HepG2 (cell line): ENCODE results near the gene BRD1. TPM values are rescaled to one million over a fixed set of nuclear protein-coding genes. Genes with fewer than 3 reads are reported as not detected.

Experiments used
- ATAC-seq: fragments of 200-7000 bp; cut with Tn5 transposase; 3 replicates; pipeline ENCODE4 v1.9.1; 2020; ENCODE audit warnings: mild to moderate bottlenecking, moderate library complexity
- BruUV-seq: library from RNA; stranded (reverse); fragments of 400-500 nt; replicated peaks from 2 replicates; lab custom pipeline; 2021; lab: Mats Ljungman, UMichigan
- CTCF ChIA-PET: fragments of 300-600 bp; formaldehyde crosslinking; extraction: SDS; loops from one replicate; lab custom pipeline; 2021; ENCODE audit warnings: low total read pairs, inconsistent platforms, low intra/inter-chr PET ratio; lab: Yijun Ruan, JAX
- POLR2A ChIA-PET: fragments of 350-600 bp; sonication (Branson Sonifier 250); formaldehyde crosslinking; loops from one replicate; lab custom pipeline; 2020; ENCODE audit warnings: antibody characterized with exemption, inconsistent platforms; lab: Yijun Ruan, JAX
- DNase-seq: peaks from one replicate; pipeline ENCODE4 v3.0.0-alpha.2; 2015; ENCODE audit warnings: low spot score
- FAIRE-seq: peaks from 3 replicates; lab custom pipeline; 2011; peaks lifted over from hg19 to GRCh38; lab: Jason Lieb, UNC
- H2AFZ ChIP-seq: one replicate; pipeline ENCODE4 v1.6.1; 2011; ENCODE audit warnings: low read length, inconsistent platforms
- H3K27ac ChIP-seq: fragments of 300-600 bp; 3 replicates; pipeline ENCODE4 v1.8.0; 2011; ENCODE audit warnings: mixed run types, mild to moderate bottlenecking, mixed read lengths, low read length, inconsistent platforms; ENCODE audit not compliant: insufficient read depth; ENCODE audit errors: extremely low read length
- H3K27me3 ChIP-seq, 2 experiments: fragments of 200-600 bp in 1 of 2; 2 replicates in 1 of 2; 3 replicates in 1 of 2; pipeline versions ENCODE4 v1.6.0 to v1.8.0; 2011; ENCODE audit warnings: low read length in 2 of 2, mild to moderate bottlenecking in 2 of 2, moderate library complexity in 2 of 2, inconsistent platforms in 1 of 2; ENCODE audit not compliant: insufficient read depth in 2 of 2, control insufficient read depth in 1 of 2
- H3K36me3 ChIP-seq, 2 experiments: fragments of 200-600 bp in 1 of 2; replicated peaks in 1 of 2; 2 replicates in 1 of 2; 3 replicates in 1 of 2; pipeline versions ENCODE4 v1.5.1 to v1.8.0; 2011; ENCODE audit warnings: low read length in 2 of 2, inconsistent platforms in 1 of 2; ENCODE audit not compliant: insufficient read depth in 2 of 2, control insufficient read depth in 1 of 2
- H3K4me1 ChIP-seq: 2 replicates; pipeline ENCODE4 v1.5.1; 2012; ENCODE audit warnings: low read length, inconsistent platforms; ENCODE audit not compliant: insufficient read depth
- H3K4me2 ChIP-seq: 2 replicates; pipeline ENCODE4 v1.6.0; 2011; ENCODE audit warnings: low read depth, low read length, inconsistent platforms
- H3K4me3 ChIP-seq, 3 experiments: fragments of 200-600 bp in 1 of 3; sonication (generic), shearing (Covaris generic) in 1 of 3; replicated peaks in 1 of 3; 2 replicates each; pipeline ENCODE4 v1.5.1; 2011 to 2016; ENCODE audit warnings: low read length in 3 of 3, inconsistent platforms in 2 of 3, low read depth in 2 of 3, mild to moderate bottlenecking in 2 of 3, control low read depth in 1 of 3, mixed read lengths in 1 of 3; ENCODE audit not compliant: insufficient read depth in 1 of 3
- H3K79me2 ChIP-seq: one replicate; pipeline ENCODE4 v1.6.1; 2011; ENCODE audit warnings: low read length, inconsistent platforms; ENCODE audit not compliant: insufficient read depth
- H3K9ac ChIP-seq: 2 replicates; pipeline ENCODE4 v1.6.0; 2011; ENCODE audit warnings: mild to moderate bottlenecking, low read depth, low read length, inconsistent platforms; ENCODE audit not compliant: insufficient read depth
- H3K9me3 ChIP-seq: 2 replicates; pipeline ENCODE4 v1.5.1; 2012; ENCODE audit warnings: mild to moderate bottlenecking, low read length
- H4K20me1 ChIP-seq: 2 replicates; pipeline ENCODE4 v1.6.0; 2011; ENCODE audit warnings: inconsistent platforms, mild to moderate bottlenecking, low read length, moderate library complexity; ENCODE audit not compliant: insufficient read depth
- CBFB ChIP-seq: sonication (generic); formaldehyde crosslinking; IDR thresholded peaks from 2 replicates; pipeline ENCODE4 v1.4.0; 2020; ENCODE audit warnings: missing genetic modification reagents
- DNMT3B ChIP-seq: conservative IDR thresholded peaks from 2 replicates; pipeline ENCODE4 v1.6.1; 2016; ENCODE audit warnings: missing biosample characterization, control low read depth
- DR1 ChIP-seq: sonication (generic); formaldehyde crosslinking; IDR thresholded peaks from 2 replicates; pipeline ENCODE4 v1.8.0; 2021; ENCODE audit warnings: mild to moderate bottlenecking, missing genetic modification reagents, inconsistent platforms
- MED1 ChIP-seq: sonication (generic); formaldehyde crosslinking; IDR thresholded peaks from 2 replicates; pipeline ENCODE4 v1.4.0; 2020; ENCODE audit warnings: missing genetic modification reagents
- NFE2L1 ChIP-seq: sonication (generic); formaldehyde crosslinking; IDR thresholded peaks from 2 replicates; pipeline ENCODE4 v1.4.0; 2020; ENCODE audit warnings: missing genetic modification reagents, mild to moderate bottlenecking, borderline replicate concordance
- NFYC ChIP-seq: IDR thresholded peaks from 2 replicates; pipeline ENCODE4 v1.6.1; 2016; ENCODE audit warnings: missing genetic modification reagents, missing compliant biosample characterization
- RBFOX2 ChIP-seq: fragments of 200-400 bp; formaldehyde crosslinking; IDR thresholded peaks from 2 replicates; pipeline ENCODE4 v1.6.1; 2017; ENCODE audit warnings: low read depth, mild to moderate bottlenecking, low read length
- SETDB1 ChIP-seq: sonication (generic); formaldehyde crosslinking; IDR thresholded peaks from 2 replicates; pipeline ENCODE4 v1.5.1; 2020; ENCODE audit warnings: missing genetic modification reagents, mild to moderate bottlenecking, borderline replicate concordance
- SYNCRIP ChIP-seq: fragments of 200-400 bp; formaldehyde crosslinking; IDR thresholded peaks from 2 replicates; pipeline ENCODE4 v1.6.1; 2018; ENCODE audit warnings: mild to moderate bottlenecking, low read depth, low read length; ENCODE audit not compliant: insufficient read depth
- ZBTB42 ChIP-seq: sonication (generic); formaldehyde crosslinking; IDR thresholded peaks from 2 replicates; pipeline ENCODE4 v1.5.0; 2020; ENCODE audit warnings: mild to moderate bottlenecking, missing genetic modification reagents
- ZFP90 ChIP-seq: sonication (generic); formaldehyde crosslinking; IDR thresholded peaks from 2 replicates; pipeline ENCODE4 v1.8.0; 2022; ENCODE audit warnings: missing genetic modification reagents, mild to moderate bottlenecking, inconsistent platforms, borderline replicate concordance
- ZNF3 ChIP-seq: IDR thresholded peaks from 2 replicates; pipeline ENCODE4 v1.7.0; 2017; ENCODE audit warnings: inconsistent platforms
- ZNF367 ChIP-seq: sonication (generic); formaldehyde crosslinking; IDR thresholded peaks from 2 replicates; pipeline ENCODE4 v1.4.0; 2020; ENCODE audit warnings: missing genetic modification reagents, borderline replicate concordance
- ZNF460 ChIP-seq: sonication (generic); formaldehyde crosslinking; IDR thresholded peaks from 2 replicates; pipeline ENCODE4 v1.5.1; 2020; ENCODE audit warnings: missing genetic modification reagents, mild to moderate bottlenecking, borderline replicate concordance
- ZNF496 ChIP-seq: sonication (generic); formaldehyde crosslinking; IDR thresholded peaks from 2 replicates; pipeline ENCODE4 v1.8.1; 2023; ENCODE audit warnings: mild to moderate bottlenecking, moderate library complexity, missing genetic modification reagents; ENCODE audit not compliant: insufficient replicate concordance
- ZNF772 ChIP-seq: sonication (generic); formaldehyde crosslinking; IDR thresholded peaks from 2 replicates; pipeline ENCODE4 v1.5.0; 2020; ENCODE audit warnings: mild to moderate bottlenecking, missing genetic modification reagents
- WGBS: methylation state at CpG from one replicate; pipeline ENCODE4 v1.1.6; 2017; ENCODE audit warnings: low lambda C conversion rate; 5-methylcytosine and 5-hydroxymethylcytosine counted together
- in situ Hi-C: cut with HindIII; loops from 2 replicates; pipeline ENCODE4 v1.10.0; 2017; ENCODE audit warnings: low pct_unique_long_range_greater_than_20kb; ENCODE audit not compliant: extremely low pct_ligation_motif_present
- intact Hi-C: fragments of 100-400 bp; cut with micrococcal nuclease; formaldehyde crosslinking; loops from one replicate; pipeline ENCODE4 v1.10.0; 2022; ENCODE audit not compliant: unreplicated experiment
- polyA plus RNA-seq, 8 experiments: library from polyadenylated mRNA; depleted of rRNA in 3 of 8; stranded (reverse) in 7 of 8; unstranded in 1 of 8; fragments of >200 nt; fragmentation: Illumina TruSeq in 4 of 8; extraction: Trizol in 4 of 8; gene quantifications; 2 replicates each; pipeline versions ENCODE4 v1.2.1 to v1.2.3, GENCODE V29; 2011 to 2016; ENCODE audit warnings: low read depth in 4 of 8, missing spikeins in 1 of 8, mixed read lengths in 1 of 8; ENCODE audit not compliant: insufficient read depth in 1 of 8
- total RNA-seq, 5 experiments: library from RNA; depleted of rRNA; stranded (reverse); fragments of >200 nt; fragmentation: Illumina TruSeq; extraction: Trizol; gene quantifications; 2 replicates each; pipeline ENCODE4 v1.2.3, GENCODE V29; 2016; ENCODE audit warnings: low read depth in 1 of 5
- TF ChIP-seq, protein P1 (sequence below): sonication (generic); formaldehyde crosslinking; IDR thresholded peaks from 2 replicates; pipeline ENCODE4 v1.4.0; 2020; ENCODE audit warnings: mild to moderate bottlenecking, low read depth, missing genetic modification reagents
- TF ChIP-seq, protein P2 (sequence below): sonication (generic); formaldehyde crosslinking; IDR thresholded peaks from 2 replicates; pipeline ENCODE4 v1.4.0; 2020; ENCODE audit warnings: mild to moderate bottlenecking, missing genetic modification reagents, borderline replicate concordance
- TF ChIP-seq, protein P3 (sequence below): sonication (generic); formaldehyde crosslinking; conservative IDR thresholded peaks from 2 replicates; pipeline ENCODE4 v1.5.0; 2020; ENCODE audit warnings: missing genetic modification reagents

The BRD1 gene
- total and polyA plus RNA-seq, 2 of the 13 experiments (the other 11 are each of a cell fraction or from before 2014, with no cell fraction given) = 5.1 to 12.0 TPM

DNA sequence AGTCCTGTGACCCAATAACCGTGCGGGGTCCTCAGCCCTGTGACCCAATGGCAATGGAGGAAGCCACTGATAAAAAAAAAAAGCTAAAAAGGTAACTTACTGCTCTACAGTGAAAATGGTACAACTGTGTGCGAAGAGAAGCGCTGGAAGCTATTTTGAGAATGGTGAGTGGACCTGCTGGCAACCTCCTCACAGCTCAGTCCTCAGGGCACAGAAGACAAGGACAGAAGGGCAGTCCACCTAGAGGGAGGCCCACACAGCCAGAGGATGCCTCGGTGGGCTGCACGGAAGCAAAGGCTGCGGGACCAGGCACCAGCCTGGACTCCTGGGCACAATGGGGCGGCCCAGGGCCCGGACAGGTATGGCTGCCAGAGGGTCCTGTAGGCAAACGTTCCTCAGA lies 35.6 kb downstream of the BRD1 start:
- Histone ChIP-seq H3K4me3 (no peak overlapping the region), H3K4me2 (no peak overlapping the region), H3K27ac (no peak overlapping the region), H3K79me2 (peaks cover 26% of the 10 kb centered on the region), H3K27me3 (no peaks in the 10 kb centered on the region), H3K4me1 (peaks cover 27% of the 10 kb centered on the region), H3K9ac (no peak overlapping the region), H4K20me1 (peaks cover 33% of the 10 kb centered on the region; the same call in 1 of the 2 replicates), H2AFZ (no peak overlapping the region), H3K9me3 (no peaks in the 10 kb centered on the region), H3K36me3 (peaks cover 53 to 96% of the 10 kb centered on the region in 2 experiments)
- ATAC-seq (no peak), FAIRE-seq (no peak), DNase-seq (no peak)
- no TSS peak for BruUV-seq
- ChIA-PET POLR2A (no interaction called here), CTCF (no interaction called here)
- WGBS = 99% methylated on average over 10 of the region's 10 CpGs
- intact Hi-C loops = no loop called here
- TF ChIP-seq ZFP90 (CRISPR knock-in tag) = no peak
- TF ChIP-seq, protein P1, sequence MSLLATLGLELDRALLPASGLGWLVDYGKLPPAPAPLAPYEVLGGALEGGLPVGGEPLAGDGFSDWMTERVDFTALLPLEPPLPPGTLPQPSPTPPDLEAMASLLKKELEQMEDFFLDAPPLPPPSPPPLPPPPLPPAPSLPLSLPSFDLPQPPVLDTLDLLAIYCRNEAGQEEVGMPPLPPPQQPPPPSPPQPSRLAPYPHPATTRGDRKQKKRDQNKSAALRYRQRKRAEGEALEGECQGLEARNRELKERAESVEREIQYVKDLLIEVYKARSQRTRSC (CRISPR knock-in tag) = no peak
- no peak for TF ChIP-seq ZNF3
- no peak for TF ChIP-seq ZNF460
- TF ChIP-seq ZNF496 (CRISPR knock-in tag) = no peak
- no peak for TF ChIP-seq CBFB (CRISPR knock-in tag)
- TF ChIP-seq DR1 (CRISPR knock-in tag) = no peak
- no peak for TF ChIP-seq ZNF772
- TF ChIP-seq DNMT3B (CRISPR knock-in tag) = no peak
- TF ChIP-seq, protein P2, sequence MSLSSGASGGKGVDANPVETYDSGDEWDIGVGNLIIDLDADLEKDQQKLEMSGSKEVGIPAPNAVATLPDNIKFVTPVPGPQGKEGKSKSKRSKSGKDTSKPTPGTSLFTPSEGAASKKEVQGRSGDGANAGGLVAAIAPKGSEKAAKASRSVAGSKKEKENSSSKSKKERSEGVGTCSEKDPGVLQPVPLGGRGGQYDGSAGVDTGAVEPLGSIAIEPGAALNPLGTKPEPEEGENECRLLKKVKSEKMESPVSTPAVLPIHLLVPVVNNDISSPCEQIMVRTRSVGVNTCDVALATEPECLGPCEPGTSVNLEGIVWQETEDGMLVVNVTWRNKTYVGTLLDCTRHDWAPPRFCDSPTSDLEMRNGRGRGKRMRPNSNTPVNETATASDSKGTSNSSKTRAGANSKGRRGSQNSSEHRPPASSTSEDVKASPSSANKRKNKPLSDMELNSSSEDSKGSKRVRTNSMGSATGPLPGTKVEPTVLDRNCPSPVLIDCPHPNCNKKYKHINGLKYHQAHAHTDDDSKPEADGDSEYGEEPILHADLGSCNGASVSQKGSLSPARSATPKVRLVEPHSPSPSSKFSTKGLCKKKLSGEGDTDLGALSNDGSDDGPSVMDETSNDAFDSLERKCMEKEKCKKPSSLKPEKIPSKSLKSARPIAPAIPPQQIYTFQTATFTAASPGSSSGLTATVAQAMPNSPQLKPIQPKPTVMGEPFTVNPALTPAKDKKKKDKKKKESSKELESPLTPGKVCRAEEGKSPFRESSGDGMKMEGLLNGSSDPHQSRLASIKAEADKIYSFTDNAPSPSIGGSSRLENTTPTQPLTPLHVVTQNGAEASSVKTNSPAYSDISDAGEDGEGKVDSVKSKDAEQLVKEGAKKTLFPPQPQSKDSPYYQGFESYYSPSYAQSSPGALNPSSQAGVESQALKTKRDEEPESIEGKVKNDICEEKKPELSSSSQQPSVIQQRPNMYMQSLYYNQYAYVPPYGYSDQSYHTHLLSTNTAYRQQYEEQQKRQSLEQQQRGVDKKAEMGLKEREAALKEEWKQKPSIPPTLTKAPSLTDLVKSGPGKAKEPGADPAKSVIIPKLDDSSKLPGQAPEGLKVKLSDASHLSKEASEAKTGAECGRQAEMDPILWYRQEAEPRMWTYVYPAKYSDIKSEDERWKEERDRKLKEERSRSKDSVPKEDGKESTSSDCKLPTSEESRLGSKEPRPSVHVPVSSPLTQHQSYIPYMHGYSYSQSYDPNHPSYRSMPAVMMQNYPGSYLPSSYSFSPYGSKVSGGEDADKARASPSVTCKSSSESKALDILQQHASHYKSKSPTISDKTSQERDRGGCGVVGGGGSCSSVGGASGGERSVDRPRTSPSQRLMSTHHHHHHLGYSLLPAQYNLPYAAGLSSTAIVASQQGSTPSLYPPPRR (CRISPR knock-in tag) = no peak
- TF ChIP-seq, protein P3, sequence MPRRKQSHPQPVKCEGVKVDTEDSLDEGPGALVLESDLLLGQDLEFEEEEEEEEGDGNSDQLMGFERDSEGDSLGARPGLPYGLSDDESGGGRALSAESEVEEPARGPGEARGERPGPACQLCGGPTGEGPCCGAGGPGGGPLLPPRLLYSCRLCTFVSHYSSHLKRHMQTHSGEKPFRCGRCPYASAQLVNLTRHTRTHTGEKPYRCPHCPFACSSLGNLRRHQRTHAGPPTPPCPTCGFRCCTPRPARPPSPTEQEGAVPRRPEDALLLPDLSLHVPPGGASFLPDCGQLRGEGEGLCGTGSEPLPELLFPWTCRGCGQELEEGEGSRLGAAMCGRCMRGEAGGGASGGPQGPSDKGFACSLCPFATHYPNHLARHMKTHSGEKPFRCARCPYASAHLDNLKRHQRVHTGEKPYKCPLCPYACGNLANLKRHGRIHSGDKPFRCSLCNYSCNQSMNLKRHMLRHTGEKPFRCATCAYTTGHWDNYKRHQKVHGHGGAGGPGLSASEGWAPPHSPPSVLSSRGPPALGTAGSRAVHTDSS (CRISPR knock-in tag) = no peak
- TF ChIP-seq ZNF367 (CRISPR knock-in tag) = no peak
- TF ChIP-seq NFE2L1 = no peak
- no peak for TF ChIP-seq SETDB1 (CRISPR knock-in tag)
- no peak for TF ChIP-seq SYNCRIP
- TF ChIP-seq NFYC (CRISPR knock-in tag) = no peak
- no peak for TF ChIP-seq RBFOX2
- TF ChIP-seq MED1 (CRISPR knock-in tag) = no peak
- TF ChIP-seq ZBTB42 (CRISPR knock-in tag) = no peak
- in situ Hi-C loops = no loop called here
